Measurements from ENCODE around the gene OTOGL.

OTOGL gene

DNA sequence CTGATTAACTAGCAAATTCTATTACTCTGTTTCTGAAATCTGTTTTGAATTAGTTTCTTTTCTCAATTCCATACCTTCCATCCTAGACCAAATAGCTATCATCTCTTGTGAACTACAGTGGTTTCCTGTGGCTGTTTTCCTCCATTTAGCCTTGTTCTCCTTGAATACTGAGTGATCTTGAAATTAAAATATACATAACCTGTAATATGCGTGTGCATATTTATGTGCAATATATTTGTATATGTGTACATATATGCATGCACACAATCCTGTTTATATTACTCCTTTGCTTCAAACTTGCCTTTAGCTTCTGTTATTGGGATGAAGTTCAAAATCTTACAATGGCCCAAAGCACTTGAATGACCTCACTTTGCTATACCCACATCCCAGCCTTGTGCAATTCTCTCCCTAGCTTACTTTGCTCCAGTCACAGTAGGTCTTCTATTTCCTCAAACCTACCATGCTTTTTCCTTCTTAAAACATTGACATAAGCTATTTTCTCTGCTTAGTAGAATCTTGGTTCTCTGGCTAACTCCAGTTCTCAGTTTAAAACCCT, 99.5 kb downstream of the OTOGL start:
- TF ChIP-seq, protein P1, sequence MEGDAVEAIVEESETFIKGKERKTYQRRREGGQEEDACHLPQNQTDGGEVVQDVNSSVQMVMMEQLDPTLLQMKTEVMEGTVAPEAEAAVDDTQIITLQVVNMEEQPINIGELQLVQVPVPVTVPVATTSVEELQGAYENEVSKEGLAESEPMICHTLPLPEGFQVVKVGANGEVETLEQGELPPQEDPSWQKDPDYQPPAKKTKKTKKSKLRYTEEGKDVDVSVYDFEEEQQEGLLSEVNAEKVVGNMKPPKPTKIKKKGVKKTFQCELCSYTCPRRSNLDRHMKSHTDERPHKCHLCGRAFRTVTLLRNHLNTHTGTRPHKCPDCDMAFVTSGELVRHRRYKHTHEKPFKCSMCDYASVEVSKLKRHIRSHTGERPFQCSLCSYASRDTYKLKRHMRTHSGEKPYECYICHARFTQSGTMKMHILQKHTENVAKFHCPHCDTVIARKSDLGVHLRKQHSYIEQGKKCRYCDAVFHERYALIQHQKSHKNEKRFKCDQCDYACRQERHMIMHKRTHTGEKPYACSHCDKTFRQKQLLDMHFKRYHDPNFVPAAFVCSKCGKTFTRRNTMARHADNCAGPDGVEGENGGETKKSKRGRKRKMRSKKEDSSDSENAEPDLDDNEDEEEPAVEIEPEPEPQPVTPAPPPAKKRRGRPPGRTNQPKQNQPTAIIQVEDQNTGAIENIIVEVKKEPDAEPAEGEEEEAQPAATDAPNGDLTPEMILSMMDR (IDR thresholded peaks at IDR 0.05; ENCODE audit: insufficient read depth, low read length), result no peak
- TF ChIP-seq POLR2AphosphoS5 (IDR thresholded peaks at IDR 0.05; ENCODE audit: low read depth), result no peak
- no peak for TF ChIP-seq GABPA (IDR thresholded peaks at IDR 0.05; ENCODE audit: low read depth)
- TF ChIP-seq, protein P2, sequence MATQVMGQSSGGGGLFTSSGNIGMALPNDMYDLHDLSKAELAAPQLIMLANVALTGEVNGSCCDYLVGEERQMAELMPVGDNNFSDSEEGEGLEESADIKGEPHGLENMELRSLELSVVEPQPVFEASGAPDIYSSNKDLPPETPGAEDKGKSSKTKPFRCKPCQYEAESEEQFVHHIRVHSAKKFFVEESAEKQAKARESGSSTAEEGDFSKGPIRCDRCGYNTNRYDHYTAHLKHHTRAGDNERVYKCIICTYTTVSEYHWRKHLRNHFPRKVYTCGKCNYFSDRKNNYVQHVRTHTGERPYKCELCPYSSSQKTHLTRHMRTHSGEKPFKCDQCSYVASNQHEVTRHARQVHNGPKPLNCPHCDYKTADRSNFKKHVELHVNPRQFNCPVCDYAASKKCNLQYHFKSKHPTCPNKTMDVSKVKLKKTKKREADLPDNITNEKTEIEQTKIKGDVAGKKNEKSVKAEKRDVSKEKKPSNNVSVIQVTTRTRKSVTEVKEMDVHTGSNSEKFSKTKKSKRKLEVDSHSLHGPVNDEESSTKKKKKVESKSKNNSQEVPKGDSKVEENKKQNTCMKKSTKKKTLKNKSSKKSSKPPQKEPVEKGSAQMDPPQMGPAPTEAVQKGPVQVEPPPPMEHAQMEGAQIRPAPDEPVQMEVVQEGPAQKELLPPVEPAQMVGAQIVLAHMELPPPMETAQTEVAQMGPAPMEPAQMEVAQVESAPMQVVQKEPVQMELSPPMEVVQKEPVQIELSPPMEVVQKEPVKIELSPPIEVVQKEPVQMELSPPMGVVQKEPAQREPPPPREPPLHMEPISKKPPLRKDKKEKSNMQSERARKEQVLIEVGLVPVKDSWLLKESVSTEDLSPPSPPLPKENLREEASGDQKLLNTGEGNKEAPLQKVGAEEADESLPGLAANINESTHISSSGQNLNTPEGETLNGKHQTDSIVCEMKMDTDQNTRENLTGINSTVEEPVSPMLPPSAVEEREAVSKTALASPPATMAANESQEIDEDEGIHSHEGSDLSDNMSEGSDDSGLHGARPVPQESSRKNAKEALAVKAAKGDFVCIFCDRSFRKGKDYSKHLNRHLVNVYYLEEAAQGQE (IDR thresholded peaks at IDR 0.05; ENCODE audit: insufficient replicate concordance, low read depth), result no peak
- TF ChIP-seq SPI1 (IDR thresholded peaks at IDR 0.05; ENCODE audit: borderline replicate concordance, low read depth), result no peak
- H3K27me3 ChIP-seq (ENCODE audit: insufficient read depth, poor library complexity, severe bottlenecking), result peaks cover 3% of the 10 kb centered on the region
- no peak overlapping the region for H3K27ac ChIP-seq (replicated peaks)
- DNase-seq (ENCODE audit: low read depth in 1 of 2, low spot score in 1 of 2), result no peak
- H3K4me3 ChIP-seq (replicated peaks; ENCODE audit: insufficient read depth, low read length), result no peak overlapping the region

DNA sequence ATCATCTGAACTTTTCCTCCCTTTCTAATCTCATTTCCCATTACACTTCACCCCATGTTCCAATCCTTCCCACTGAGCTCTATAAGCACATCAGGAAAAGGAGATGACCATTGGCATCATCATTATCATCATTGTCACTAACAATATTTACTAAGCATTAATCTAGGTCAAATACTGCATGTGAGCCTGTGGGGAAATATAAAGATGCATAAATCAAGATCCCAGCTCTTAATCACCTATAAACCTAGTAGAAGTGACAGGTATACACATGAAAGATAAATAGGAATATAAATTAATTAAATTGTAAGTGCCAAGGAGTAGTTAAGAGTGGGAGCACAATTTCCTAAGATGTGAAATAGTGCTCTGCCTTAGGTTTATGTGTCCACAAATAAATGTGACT, 100.6 kb downstream of the OTOGL start:
- DNase-seq (ENCODE audit: low read depth in 1 of 2, low spot score in 1 of 2), result no peak
- Histone ChIP-seq H3K27me3 (ENCODE audit: insufficient read depth, poor library complexity, severe bottlenecking) (peaks cover 3% of the 10 kb centered on the region), H3K4me3 (replicated peaks; ENCODE audit: insufficient read depth, low read length) (no peak overlapping the region), H3K27ac (replicated peaks) (no peak overlapping the region)
- TF ChIP-seq, protein P2 (IDR thresholded peaks at IDR 0.05; ENCODE audit: insufficient replicate concordance, low read depth), result no peak
- no peak for TF ChIP-seq GABPA (IDR thresholded peaks at IDR 0.05; ENCODE audit: low read depth)
- TF ChIP-seq SPI1 (IDR thresholded peaks at IDR 0.05; ENCODE audit: borderline replicate concordance, low read depth), result no peak
- no peak for TF ChIP-seq POLR2AphosphoS5 (IDR thresholded peaks at IDR 0.05; ENCODE audit: low read depth)
- TF ChIP-seq, protein P1 (IDR thresholded peaks at IDR 0.05; ENCODE audit: insufficient read depth, low read length), result no peak

DNA sequence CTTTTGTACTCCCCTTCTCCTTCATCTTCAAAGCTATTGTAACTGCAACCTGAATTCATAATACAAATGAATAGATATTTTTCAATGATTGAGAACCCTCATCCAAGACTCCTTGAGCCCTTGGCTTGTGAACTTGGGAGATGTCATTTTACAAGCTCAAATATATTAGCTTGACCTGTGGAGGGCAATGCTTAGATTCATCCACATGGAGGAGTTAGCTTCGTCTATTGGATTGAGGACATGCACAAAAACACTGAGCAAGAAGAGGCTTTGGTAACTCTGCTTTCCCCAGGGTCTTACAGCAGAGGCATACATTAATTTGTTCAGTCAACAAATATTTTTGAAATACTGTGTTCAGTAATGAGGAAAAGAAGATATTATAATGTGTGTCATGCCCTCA, 101.1 kb downstream of the OTOGL start:
- H3K27ac ChIP-seq (replicated peaks), result no peak overlapping the region
- TF ChIP-seq GABPA (IDR thresholded peaks at IDR 0.05; ENCODE audit: low read depth) (no peak), SPI1 (IDR thresholded peaks at IDR 0.05; ENCODE audit: borderline replicate concordance, low read depth) (no peak), POLR2AphosphoS5 (IDR thresholded peaks at IDR 0.05; ENCODE audit: low read depth) (no peak)
- TF ChIP-seq, protein P1 (IDR thresholded peaks at IDR 0.05; ENCODE audit: insufficient read depth, low read length), result no peak
- TF ChIP-seq, protein P2 (IDR thresholded peaks at IDR 0.05; ENCODE audit: insufficient replicate concordance, low read depth), result no peak
- H3K4me3 ChIP-seq (replicated peaks; ENCODE audit: insufficient read depth, low read length), result no peak overlapping the region
- DNase-seq (ENCODE audit: low read depth in 1 of 2, low spot score in 1 of 2), result no peak
- peaks cover 3% of the 10 kb centered on the region for H3K27me3 ChIP-seq (ENCODE audit: insufficient read depth, poor library complexity, severe bottlenecking)
